ENCODE measurements around the gene ZSWIM7.

Gene ZSWIM7, protein sequence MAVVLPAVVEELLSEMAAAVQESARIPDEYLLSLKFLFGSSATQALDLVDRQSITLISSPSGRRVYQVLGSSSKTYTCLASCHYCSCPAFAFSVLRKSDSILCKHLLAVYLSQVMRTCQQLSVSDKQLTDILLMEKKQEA

DNA sequence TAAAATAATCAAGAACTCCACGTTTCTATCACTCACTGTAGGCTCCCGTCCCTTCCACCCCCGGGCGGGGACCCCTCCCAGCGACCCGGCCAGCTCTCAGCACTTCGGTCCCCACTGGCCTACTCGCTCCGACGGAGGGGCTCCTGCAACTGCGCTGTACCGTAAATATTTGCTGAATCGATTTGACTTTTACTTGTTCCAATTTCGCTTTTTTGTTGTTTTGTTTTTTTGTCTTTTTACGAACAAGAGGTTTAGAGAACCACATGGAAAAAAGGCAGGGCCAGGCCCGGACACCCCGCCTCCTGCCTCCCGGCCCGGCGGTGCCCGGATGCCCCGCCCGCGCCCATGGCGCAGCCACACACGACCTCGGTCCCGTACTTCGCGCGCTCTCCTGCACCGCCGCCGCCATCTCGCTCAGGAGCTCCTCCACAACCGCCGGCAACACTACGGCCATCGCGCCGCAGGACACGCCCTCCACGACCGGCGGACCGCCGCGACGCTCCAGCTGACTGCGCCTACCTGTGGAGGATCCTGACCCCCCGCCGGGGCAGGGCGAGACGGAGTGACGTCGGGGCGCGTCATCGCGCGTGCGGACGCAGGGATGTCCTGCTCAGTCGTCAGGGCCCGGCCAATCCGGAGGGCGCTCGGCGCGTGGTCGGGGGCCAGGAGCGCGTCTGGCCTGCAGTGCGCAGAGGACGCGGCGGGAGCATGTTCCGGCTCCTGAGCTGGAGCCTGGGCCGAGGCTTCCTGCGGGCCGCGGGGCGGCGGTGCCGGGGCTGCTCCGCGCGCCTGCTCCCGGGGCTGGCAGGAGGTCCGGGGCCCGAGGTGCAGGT is at the start of gene ZSWIM7, which contains the start of gene TTC19:
TSS of gene ZSWIM7 (minus strand) at position 564 of the 833 bp plus-strand sequence. CDS start at position 454, 110 bp downstream.
TSS of gene TTC19 (plus strand) at position 684 of the 833 bp plus-strand sequence. CDS start at position 709, 25 bp downstream.
- DNase-seq = peak; percentile 91

DNA sequence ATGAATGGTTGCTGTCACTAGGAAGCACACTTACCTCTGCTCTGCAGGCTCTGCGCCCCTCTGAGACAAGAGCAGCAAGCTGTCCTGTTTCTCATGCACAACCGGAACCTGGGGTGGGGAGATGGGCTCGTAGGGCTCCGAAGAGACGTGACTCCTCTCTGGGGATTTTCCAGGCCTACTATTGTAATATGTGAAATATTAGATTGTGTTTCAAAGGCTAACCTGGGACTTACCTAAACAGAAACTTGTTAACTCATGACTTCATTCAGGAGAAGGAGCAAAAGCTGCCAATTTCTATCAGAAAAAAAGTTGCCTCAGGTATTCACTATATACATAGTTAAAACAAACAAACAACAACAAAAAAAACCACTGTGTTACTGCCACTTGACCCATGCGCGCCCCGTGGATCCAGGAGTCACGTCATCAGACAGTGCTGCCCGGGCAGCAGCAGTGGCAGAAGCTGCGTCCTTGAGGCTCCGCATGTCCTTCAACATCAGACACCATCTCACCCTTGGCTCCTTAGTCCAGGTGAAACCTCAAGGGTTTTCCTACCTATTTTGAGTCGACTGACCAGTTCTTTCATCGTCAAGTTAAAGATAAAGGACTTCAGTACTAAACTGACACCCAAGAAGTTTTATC is 49.4 kb upstream of the ZSWIM7 start:
- no peak for DNase-seq

DNA sequence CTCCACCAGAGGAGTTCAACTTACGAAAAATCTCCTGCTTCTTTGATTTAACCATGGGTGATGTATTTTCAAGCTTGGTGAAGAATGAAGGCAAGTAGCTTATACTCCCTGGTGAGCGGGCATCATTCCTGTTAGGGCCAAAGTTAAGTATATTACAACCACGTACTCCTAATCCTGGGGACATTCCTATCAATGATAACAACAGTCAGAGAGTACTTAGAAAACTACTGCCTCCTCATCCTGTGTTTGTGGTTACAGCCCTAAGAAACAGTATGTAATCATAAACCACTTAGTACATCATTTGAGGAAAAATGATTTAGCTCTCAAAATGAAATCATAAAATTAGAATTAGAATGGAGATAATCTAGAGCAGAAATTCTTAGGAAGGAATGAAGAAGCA is 47.5 kb upstream of the ZSWIM7 start:
- no peak for DNase-seq

DNA sequence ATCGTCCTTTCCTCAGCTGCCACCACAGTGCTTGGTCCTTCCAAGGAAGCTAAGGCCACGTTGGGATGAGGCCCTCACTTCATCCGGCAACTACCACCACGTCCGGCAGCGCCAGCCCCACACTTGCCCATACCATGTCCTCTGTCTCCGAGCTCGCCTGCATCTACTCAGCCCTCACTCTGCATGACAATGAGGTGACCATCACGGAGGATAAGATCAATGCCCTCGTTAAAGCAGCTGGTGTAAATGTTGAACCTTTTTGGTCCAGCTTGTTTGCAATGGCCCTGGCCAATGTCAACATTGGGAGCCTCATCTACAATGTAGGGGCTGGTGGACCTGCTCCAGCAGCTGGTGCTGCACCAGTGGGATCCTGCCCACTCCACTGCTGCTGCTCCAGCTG is 45.0 kb upstream of the ZSWIM7 start:
- DNase-seq = no peak

DNA sequence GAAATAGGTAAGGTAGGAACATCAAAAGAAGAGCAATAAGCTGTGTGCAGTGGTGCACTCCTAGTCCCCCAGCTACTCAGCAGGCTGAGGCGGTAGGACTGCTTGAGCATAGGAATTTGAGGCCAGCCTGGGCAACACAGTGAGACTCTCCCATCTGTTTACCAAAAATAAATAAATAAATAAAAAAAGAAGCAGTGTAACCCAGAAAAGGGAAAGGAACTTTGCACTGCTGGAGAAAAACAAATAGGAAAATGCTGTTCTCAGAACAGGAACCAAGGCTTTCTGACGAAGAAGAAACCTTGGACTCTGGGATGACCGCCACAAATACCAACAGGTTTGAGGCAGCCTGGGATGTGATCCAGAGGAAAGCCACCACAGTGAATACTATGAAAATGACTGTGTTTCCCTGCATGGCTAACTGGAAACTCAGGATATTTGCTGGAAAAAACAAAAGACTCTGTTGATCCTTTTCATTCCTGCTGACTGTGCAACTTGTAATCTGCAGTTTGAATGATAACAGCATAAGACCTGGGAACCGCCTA is 41.3 kb upstream of the ZSWIM7 start:
- DNase-seq = no peak

DNA sequence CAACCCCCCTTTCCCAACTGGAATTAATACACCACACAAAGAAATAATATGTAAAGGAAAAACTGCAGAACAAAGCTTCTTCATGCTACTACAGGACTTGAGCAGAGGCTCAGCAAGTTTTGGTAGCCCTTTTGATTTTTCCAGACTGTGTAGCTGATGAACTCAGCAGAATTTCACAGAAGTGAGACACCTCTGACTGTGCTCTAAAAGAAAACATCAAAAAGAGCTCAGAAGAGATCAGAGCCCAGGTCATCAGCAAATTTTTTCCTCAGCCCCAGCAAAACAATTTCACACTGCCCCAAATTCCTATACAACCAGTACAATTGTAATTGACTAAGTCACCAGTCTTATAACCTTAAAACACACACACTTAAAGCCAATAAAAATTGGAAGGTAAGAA is 38.1 kb upstream of the ZSWIM7 start:
- DNase-seq = no peak

DNA sequence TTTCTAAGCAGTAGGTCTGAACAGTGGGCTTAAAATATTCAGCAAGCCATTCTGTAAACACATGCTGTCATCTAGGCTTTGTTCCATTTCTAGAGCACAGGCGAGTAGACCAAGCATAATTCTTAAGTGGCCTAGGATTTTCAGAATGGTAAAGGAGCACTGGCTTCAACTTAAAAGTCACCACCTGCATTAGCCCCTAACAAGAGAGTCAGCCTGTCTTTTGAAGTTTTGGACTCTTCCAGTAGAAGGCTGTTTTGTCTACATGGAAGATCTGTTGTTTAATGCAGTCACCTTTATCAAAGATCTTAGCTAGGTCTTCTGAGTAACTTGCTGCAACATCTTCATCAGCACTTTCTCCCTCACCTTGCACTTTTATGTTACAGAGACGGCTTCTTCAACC is 36.8 kb upstream of the ZSWIM7 start:
- DNase-seq = no peak

DNA sequence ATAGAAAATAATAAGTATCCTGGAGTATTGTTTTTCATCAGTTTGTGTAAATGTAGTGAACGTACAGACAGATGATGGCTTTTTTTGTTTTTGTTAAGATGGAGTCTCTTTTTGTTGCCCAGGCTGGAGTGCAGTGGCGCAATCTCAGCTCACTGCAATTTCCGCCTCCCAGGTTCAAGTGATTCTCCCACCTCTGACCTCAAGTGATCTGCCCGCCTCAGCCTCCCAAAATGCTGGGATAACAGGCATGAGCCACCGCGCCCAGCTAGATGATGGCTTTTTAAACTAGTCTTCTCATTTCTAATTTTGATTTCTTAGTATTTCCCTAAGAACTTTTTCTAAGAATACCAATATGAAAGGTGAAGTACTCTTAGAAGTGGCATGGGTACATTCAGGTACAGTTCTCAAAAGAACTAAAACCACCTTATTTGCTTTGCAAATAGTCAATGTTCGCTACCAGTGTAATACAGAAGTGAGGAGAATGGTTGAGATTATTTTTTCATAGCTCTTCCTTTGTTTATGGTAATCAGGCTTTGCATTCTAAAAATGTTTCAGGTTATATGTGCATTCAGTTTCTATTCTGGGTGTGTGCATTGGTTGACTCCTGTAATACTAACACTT is 34.3 kb upstream of the ZSWIM7 start:
- no peak for DNase-seq

DNA sequence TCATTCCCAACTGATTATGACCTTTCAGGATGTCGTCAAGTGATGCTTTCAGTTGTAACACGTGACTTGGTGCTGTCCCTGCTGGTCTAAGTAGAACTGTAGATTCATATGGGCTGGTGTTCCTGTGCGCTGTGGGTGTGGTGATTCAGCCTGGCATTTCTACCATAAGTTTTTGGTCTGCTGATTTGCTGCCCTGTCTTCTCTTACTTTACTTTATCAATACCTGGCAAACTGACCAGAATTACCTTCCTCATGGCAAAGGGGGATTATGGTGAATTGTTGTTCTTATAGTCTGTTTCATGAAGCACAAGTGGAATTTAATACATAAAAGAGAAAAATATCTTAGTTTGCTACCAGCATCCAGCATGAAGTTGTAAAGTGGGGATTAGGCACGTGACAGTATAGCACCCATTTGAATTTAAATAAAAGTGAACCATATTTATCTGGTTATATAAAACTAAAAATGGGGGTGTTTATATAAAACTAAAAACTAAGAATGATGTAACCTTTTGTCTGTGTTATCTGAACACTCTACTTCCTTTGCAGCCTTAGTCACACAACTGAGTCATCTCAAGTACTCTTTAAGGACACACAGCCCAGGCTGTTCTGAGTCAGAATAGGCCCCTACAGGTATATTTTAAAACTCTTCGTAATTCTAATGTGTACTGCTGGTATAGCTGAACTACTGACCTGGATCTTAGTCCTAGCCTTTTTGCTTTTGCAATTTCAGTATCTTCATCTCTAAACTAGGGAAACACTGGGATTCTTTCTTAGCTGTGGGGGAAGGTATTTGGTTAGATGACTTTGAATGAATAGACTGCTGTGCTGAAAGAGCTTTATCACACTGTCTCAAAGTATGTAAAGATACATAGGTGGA is 28.4 kb upstream of the ZSWIM7 start:
- DNase-seq = peak; percentile 33

DNA sequence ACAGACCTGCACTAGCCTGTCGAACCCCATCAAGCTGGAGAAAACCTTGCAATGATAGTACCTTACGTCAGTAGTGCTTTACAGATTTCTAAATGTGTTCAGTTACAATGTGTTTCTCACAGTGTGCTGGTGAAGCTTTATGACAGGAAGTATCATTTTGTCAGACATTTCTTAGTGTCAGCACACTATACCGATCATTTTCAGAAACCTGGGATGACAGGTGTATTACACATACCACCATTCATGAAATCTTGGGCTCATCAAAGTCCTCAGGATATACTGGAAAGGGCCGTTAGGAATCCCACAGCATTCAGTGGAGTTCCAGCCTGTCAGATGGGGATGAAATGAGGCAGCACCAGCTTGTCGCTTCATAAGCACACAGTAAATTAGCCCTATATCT is 27.4 kb upstream of the ZSWIM7 start:
- DNase-seq = no peak

DNA sequence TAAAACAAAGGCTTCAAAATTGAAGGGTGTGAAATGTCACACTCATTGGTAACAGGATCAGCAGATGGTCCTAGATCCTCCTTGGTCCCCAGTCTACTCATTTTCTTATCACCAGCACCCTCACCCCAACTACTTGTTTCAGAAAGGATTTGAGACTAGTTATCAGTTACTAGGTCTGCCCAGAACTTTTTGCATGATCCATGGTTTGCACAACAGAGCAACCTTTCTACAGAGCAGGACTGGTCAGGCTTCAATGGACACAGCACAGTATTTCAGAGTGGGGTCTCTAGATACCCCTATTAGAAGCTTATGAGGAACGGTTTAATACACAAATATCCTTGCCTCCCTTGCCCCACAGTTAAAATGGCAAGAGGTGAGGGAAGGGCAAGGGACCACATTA is 25.7 kb upstream of the ZSWIM7 start:
- DNase-seq = no peak

DNA sequence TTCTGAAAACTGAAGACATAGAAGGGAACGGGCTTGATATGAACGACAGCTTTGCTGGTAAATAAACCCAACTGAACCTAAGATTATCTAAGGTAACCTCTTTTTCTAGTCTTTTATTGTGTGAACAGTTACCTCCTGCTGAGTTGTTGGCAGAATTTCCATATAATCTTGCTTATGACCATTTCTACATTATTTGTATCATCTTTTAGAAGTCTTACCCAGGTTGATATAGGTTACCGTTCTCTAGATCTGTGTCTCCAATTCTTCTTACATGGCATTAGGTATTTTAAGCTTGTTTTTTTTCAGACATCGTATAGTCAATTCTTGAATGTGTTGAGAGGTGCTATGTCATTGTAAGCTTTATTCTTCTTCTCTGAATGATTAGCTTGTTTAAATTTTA is 24.4 kb upstream of the ZSWIM7 start:
- DNase-seq = no peak

DNA sequence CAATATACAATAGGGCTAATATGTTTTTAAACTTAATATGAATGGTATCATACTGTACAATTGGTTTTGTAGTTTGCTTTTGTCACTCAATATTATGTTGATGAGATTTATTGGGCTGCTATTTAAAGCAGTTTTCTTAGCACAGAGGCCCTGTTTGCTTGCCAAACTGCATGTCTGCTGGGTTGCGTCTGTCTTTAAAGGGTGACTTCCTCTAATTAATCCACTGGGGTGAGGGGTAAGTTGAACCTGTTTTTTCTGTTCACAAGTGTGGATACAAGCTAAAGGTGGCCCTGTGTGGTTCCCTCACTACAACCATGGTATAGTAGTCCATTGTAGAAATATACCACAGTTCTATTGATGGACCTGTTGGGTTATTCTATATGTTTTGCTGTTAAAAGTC is 19.8 kb upstream of the ZSWIM7 start:
- DNase-seq = no peak

DNA sequence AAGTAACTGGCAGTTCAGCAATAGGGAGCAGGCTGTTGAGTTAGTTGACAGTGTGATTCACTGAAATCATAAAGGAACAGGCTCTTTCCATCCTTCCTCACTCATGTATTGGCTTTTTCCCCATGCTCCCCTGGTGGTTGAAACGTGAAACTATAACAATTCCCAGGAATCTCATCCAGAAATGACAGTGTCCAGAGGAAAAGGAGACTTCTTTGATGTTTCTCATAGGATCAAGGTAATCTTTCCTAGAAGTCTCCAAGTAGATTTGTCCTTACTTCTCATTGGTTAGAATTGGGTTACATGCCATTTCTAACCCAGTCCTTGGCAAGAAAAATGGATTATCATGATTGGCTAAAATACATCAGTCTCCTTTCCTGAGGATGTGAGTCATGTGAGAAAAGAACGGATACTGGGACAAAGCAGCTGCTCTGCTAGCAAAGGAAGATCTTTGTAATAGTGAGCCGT is 14.5 kb upstream of the ZSWIM7 start:
- no peak for DNase-seq

DNA sequence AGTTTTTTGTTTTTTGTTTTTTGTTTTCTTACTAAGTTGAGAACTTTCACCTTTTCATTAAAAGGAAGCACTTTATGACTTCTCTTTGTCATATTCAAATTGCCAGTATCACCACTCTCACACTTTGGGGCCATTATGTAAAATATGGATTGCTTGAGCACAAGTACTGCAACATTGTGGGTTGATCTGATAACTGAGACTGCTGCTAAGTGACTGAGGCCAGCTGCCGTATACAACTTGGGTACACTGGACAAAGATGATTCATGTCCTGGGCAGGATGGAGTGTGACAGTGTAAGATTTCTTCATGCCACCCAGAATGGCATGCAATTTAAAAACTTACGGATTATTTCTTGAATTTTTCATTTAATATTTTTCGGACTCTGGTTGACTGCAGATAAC is 7.9 kb upstream of the ZSWIM7 start:
- no peak for DNase-seq

DNA sequence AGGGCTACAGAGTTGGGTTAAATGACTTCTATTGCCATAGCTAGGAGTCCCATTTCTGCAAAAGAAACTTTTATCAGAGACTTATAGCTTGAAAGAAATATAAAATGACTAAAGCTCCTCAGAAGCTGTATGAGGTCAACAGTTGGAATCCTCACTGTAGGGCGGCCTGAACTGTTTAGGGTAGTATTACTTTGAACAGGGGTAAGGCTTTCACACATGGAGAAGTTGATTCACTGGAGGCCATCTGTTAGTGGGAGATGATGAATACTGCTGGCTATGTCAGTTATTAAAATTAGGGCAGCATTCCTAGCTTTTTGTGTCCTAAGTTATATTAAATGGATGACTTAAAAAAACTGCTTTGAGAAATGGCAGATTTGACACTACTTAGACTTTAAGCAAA is 6.1 kb upstream of the ZSWIM7 start:
- no peak for DNase-seq

DNA sequence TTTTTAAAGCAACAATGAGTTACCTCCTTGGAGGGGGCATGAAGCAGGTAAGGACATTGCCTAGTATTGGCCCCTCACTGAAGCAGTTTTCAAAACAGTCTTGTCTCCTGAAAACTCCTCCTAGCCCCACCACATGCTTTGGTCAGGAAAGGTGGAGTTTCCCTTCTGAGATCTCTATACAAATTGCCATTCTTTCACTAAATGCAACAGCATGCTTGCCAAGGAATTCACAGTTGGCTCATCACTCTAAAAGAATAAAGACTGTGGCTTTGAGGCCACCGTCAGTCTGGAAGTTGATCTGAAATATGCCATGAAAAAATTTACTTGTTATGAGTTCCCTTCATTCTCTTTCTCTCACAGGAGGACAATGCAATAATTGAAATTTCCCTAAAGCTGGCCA is 4.3 kb upstream of the ZSWIM7 start:
- DNase-seq = no peak

DNA sequence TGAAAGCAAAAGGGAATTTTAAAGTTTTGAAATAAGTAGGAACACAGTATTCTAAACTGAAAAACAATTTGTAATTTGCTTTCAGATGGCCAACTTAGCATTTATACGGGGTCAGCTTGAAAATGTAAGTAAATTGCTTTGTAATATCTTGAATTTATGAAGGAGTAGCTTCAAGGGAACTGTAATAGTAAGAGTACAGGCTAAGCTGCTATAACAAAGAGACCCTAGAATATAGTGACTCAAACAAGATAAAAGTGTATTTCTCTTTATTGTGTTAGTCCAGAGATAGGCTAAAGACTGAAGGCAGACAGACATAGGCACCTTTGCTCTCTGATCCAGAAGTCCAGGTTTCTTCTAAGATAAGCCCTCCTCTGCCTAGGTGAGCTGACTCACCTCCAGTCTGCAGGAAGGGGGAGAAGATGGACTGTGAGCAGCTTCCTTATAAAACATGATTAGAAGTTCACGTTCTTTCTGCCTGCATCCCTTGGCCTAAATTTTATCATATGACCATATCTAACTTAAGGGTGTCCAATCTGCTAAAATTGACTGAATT is 3.3 kb upstream of the ZSWIM7 start:
- DNase-seq = no peak

DNA sequence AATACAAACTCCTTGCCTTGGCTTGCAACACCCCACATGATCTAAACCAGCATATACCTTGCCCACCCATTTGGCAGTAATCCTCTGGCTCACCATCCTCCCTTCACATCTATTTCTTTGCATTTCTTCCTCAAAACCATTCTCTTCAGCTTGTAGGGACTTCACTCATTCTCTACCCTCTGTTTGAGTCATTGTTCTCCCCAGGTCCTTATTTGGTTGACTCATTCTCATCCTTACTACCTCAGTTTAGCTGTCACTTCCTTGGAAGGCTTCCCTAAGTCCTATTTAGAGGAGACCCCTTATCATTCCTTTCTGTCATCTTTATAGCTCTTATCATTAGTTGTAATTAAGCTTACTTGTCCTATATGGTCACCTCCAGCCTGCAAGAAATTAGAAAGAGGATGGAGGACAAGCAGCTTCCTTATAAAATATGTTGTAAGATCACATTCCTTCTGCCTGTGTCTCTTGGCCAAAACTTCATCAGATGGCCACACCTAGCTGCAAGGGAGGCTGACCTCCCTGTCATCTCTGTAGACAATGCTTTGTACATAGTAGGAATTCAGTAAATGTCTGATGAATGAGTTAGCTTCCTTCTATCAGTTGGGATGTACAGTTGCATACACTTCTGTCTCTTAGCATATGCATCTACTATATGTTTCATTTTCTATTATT is 1.9 kb upstream of the ZSWIM7 start:
- DNase-seq = no peak

DNA sequence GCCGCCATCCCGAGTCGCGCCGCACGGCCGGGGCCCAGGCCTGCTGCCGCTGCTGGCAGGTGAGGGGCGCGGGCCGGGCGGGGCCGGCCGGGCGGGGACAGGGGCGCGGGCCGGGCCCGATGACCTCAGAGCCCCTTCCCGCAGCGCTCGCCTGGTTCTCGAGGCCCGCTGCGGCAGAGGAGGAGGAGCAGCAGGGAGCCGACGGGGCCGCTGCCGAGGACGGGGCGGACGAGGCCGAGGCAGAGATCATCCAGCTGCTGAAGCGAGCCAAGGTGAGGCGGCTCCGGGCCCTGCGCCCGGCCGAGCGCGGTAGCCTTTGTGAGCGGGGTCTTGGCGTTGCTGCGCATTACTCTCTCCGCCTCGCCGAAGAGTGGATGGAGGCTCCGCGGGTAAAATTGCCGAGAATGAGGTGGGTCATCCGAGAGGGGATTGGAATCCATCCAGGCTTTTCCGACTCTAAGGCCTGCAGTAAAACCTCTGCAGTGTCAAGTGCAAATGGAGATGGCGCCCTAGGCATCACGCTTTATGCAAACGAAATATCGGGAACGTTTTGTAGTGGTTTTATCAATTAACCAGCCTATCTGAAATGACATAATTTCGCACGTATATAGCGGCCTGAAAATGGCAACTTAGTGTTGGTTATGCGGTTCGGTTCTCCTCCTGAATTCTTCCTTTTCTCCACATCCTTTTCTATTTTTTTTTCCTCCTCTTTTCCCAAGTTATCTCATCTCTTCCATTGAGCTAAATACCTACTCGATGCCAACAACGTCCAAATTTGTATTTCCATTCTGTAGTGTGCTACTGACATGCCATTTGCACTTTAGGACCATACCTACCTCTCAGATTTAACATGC is 697 bp upstream of the ZSWIM7 start:
- DNase-seq = no peak
